ENCODE results near the gene PPIP5K1.

DNA sequence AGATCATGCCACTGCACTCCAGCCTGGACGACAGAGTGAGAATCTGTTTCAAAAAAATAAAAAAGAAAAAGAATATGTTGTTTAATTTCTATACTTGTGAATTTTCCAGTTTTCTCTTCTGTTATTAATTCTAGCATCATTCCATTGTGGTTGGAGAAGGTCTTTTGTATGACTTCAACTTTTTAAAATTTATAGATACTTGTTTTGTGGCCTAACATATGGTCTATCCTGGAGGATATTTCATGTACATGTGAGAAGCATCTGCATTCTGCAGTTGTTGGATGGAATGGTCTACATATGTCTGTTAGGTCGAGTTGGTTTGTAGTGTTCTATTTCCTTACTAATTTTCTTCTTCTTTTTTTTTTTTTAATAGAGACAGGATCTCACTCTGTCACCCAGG lies 37.0 kb downstream of the PPIP5K1 start:
- TF ChIP-seq, protein P1, sequence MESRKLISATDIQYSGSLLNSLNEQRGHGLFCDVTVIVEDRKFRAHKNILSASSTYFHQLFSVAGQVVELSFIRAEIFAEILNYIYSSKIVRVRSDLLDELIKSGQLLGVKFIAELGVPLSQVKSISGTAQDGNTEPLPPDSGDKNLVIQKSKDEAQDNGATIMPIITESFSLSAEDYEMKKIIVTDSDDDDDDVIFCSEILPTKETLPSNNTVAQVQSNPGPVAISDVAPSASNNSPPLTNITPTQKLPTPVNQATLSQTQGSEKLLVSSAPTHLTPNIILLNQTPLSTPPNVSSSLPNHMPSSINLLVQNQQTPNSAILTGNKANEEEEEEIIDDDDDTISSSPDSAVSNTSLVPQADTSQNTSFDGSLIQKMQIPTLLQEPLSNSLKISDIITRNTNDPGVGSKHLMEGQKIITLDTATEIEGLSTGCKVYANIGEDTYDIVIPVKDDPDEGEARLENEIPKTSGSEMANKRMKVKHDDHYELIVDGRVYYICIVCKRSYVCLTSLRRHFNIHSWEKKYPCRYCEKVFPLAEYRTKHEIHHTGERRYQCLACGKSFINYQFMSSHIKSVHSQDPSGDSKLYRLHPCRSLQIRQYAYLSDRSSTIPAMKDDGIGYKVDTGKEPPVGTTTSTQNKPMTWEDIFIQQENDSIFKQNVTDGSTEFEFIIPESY (IDR thresholded peaks at IDR 0.05; ENCODE audit: extremely low read depth, insufficient replicate concordance, low read length), result no peak
- TF ChIP-seq CTCF (IDR thresholded peaks at IDR 0.05 in 2 of 3, conservative IDR thresholded peaks at IDR 0.05 in 1 of 3; ENCODE audit: borderline replicate concordance in 1 of 3, insufficient read depth in 1 of 3, low read depth in 2 of 3, low read length in 2 of 3) (no peak), POLR2AphosphoS5 (IDR thresholded peaks at IDR 0.05; ENCODE audit: low read depth, low read length) (no peak)
